AG04450 (cell line): ENCODE results near the gene KRTAP4-11. TPM values are rescaled to one million over a fixed set of nuclear protein-coding genes. Genes with fewer than 3 reads are reported as not detected.
"Not testable (repeated sequence)": the region's sequence is repeated elsewhere in the genome, so short reads cannot be mapped to it uniquely, and the experiment has no call there.

Source experiments
- CTCF ChIA-PET: fragments of 300-600, 350-600 bp; formaldehyde crosslinking; extraction: SDS; loops from one replicate; lab custom pipeline; 2022; ENCODE audit warnings: antibody characterized with exemption, inconsistent platforms; lab: Charles Lee
- POLR2A ChIA-PET: fragments of 350-600 bp; formaldehyde crosslinking; extraction: SDS; loops from one replicate; lab custom pipeline; 2021; ENCODE audit warnings: antibody characterized with exemption, inconsistent platforms; lab: Yijun Ruan, JAX
- DNase-seq: peaks from one replicate; pipeline ENCODE4 v3.0.0-alpha.2; 2011; ENCODE audit warnings: low read depth, low spot score
- H3K27ac ChIP-seq: one replicate; pipeline ENCODE4 v1.5.1; 2012; ENCODE audit warnings: low read depth, low read length, control low read depth
- H3K27me3 ChIP-seq: one replicate; pipeline ENCODE4 v1.6.0; 2012; ENCODE audit warnings: low read length; ENCODE audit not compliant: control insufficient read depth, insufficient read depth
- H3K4me3 ChIP-seq: 2 replicates; pipeline ENCODE4 v1.5.1; 2011; ENCODE audit warnings: mild to moderate bottlenecking, low read depth, low read length, control low read depth
- H3K9me3 ChIP-seq: 2 replicates; pipeline ENCODE4 v1.5.1; 2012; ENCODE audit warnings: low read length; ENCODE audit not compliant: control insufficient read depth, insufficient read depth
- polyA plus RNA-seq: library from polyadenylated mRNA; depleted of rRNA; stranded (reverse); fragments of >200 nt; gene quantifications from 2 replicates; pipeline ENCODE4 v1.2.3, GENCODE V29; 2011
- TF ChIP-seq, protein P1 (sequence below): IDR thresholded peaks from 2 replicates; pipeline ENCODE4 v1.5.1; 2011; ENCODE audit warnings: low read depth, low read length, control low read depth, inconsistent platforms

Gene KRTAP4-11
- polyA plus RNA-seq, 1 experiment = not detected

DNA sequence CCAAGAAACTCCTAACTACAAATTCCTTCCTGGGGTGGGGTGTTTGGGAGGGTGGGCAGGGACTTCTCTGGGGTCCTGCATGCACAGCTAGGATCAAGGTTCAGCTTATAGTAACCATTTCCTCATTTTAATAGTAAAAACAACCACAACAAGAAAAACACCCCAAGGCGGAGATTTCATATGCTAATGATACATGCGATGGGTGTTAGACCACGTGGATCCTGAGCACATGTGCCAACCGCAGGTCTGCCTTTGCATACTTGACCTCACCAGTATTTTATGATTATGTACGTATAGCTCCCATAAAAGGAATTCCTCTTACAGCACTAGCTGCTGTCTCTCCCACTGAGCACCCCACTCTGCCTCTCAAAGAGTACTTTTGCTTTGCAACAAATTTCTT is 1.9 kb downstream of the KRTAP4-11 start:
- TF ChIP-seq, protein P1, sequence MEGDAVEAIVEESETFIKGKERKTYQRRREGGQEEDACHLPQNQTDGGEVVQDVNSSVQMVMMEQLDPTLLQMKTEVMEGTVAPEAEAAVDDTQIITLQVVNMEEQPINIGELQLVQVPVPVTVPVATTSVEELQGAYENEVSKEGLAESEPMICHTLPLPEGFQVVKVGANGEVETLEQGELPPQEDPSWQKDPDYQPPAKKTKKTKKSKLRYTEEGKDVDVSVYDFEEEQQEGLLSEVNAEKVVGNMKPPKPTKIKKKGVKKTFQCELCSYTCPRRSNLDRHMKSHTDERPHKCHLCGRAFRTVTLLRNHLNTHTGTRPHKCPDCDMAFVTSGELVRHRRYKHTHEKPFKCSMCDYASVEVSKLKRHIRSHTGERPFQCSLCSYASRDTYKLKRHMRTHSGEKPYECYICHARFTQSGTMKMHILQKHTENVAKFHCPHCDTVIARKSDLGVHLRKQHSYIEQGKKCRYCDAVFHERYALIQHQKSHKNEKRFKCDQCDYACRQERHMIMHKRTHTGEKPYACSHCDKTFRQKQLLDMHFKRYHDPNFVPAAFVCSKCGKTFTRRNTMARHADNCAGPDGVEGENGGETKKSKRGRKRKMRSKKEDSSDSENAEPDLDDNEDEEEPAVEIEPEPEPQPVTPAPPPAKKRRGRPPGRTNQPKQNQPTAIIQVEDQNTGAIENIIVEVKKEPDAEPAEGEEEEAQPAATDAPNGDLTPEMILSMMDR = no peak
- no peaks in the 10 kb centered on the region for H3K9me3 ChIP-seq
- H3K27ac ChIP-seq = no peak overlapping the region
- ChIA-PET POLR2A (no interaction called here), CTCF (no interaction called here)
- no peak overlapping the region for H3K4me3 ChIP-seq
- no peak for DNase-seq
- no peaks in the 10 kb centered on the region for H3K27me3 ChIP-seq

DNA sequence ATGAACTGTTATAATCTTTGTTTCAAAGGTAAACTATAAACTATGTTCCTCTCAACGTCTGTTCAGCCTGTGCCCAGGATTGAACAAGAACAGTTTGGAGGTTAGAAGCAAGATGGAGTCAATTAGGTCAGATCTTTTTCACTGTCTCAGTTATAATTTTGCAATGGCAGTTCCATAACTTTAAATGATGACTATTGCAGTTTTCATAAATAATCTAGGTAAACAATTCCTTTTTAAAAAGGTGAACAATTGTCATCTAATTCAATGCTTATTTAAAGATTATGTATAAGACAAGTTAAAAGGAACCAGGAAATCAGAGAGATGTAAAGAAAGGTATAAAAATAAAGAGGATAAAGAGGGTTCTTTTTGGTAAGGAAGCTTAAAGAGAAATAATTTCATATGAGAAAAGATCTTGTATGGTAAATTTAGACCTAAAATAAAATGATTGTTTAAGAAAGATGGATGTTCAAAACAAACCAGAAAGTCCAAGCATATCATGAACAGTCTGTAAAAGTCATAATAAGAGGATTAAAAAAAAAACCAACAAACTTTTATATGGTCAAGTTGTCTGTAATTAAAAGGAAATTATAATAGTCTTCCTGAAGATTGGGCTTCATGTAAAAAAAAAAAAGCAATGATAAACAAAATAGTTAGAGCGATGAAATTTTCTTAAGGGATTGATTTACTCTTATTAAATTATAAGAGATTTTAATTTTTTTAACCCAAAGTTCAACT is 6.9 kb downstream of the KRTAP4-11 start:
- no peak for DNase-seq
- H3K9me3 ChIP-seq = no peaks in the 10 kb centered on the region
- H3K27ac ChIP-seq = no peak overlapping the region
- ChIA-PET POLR2A (no interaction called here), CTCF (no interaction called here)
- H3K27me3 ChIP-seq = no peaks in the 10 kb centered on the region
- H3K4me3 ChIP-seq = no peak overlapping the region
- TF ChIP-seq, protein P1 = no peak

DNA sequence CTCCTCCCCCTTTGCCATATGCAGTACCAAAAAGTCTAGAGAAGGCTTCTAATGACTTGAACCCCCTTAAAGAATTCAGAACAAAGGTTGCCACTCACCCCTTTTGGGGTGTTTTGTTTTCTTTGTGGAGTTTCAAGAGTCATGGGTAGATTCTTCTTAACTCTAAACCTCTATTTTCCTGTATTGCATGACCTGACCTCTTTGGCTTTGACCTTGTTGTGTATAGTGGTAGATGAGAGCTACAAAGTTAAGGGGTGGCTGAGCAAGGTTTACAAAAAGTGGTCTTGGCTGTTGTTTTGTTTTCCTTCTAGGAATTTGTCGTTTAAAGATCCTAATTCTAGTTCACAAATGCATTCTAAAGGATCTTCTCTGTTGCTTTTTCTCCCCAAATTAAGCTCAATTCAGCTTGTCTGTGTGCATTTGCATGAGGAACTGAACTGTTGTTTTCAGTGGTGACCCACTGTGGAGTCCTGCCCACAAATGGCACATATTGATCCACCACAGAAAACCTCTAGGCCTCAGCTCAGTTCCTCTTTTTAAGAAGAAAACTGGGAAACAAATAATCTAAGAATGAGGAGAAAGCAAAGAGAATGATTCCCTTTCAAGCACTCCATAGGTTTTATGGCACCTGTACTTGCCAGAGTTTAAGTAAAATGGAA is 9.3 kb downstream of the KRTAP4-11 start:
- not testable (repeated sequence) for DNase-seq, H3K4me3 ChIP-seq, H3K9me3 ChIP-seq, H3K27me3 ChIP-seq, H3K27ac ChIP-seq
- ChIA-PET CTCF (interaction anchor here (1.5 kb wide), 1 partner anchor 18 kb away, joined by 3 read pairs; no protein-coding TSS in a partner anchor), POLR2A (interaction anchor here (0.7 kb wide), 1 partner anchor 37 kb away, joined by 3 read pairs; no protein-coding TSS in a partner anchor)

DNA sequence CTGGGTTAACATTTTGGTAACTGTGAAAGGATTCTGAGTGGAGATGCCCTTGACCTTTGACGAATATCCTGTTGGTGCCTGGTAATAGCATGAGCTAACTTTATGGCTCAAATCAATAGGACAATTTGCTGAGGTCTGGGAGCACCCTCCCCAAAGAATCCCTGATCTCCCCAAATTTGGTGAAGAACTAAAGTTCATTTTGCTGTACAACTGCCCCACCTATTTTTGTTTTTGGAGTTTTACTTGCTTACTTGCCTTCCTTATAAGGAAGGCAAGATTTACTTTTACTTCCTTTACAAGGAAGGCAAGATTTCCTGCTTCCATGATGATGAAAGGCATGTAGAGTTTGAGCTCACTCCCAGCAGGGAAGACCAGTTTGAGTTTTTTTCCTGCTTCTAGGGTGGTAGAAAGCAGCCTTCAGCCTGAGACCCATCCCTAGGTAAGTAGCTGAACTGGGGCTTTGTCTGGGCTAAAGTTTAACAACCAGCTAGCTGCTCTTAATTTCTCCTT is 10.2 kb downstream of the KRTAP4-11 start:
- TF ChIP-seq, protein P1 = no peak
- Histone ChIP-seq H3K9me3 (no peaks in the 10 kb centered on the region), H3K27me3 (no peaks in the 10 kb centered on the region), H3K4me3 (no peak overlapping the region), H3K27ac (no peak overlapping the region)
- no peak for DNase-seq
- ChIA-PET POLR2A (no interaction called here), CTCF (interaction anchor here (0.7 to 1.5 kb wide), 2 partner anchors 17 to 540 kb away, joined by 3 to 4 read pairs; no protein-coding TSS in a partner anchor)

DNA sequence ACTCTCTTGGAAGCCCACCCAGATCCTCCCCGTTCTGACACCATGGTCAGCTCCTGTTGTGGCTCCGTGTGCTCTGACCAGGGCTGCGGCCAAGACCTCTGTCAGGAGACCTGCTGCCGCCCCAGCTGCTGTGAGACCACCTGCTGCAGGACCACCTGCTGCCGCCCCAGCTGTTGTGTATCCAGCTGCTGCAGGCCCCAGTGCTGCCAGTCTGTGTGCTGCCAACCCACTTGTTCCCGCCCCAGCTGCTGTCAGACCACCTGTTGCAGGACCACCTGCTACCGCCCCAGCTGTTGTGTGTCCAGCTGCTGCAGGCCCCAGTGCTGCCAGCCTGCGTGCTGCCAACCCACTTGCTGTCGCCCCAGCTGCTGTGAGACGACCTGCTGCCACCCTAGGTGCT is 12.8 kb downstream of the KRTAP4-11 start, which contains the start of gene KRTAP4-9:
Gene KRTAP4-9 (plus strand): TSS at position 43 of the 400 bp plus-strand sequence. CDS start 0 bp downstream, at position 43.
- H3K9me3 ChIP-seq, H3K27ac ChIP-seq, DNase-seq, H3K27me3 ChIP-seq, POLR2A ChIA-PET, CTCF ChIA-PET, H3K4me3 ChIP-seq: not testable (repeated sequence)

DNA sequence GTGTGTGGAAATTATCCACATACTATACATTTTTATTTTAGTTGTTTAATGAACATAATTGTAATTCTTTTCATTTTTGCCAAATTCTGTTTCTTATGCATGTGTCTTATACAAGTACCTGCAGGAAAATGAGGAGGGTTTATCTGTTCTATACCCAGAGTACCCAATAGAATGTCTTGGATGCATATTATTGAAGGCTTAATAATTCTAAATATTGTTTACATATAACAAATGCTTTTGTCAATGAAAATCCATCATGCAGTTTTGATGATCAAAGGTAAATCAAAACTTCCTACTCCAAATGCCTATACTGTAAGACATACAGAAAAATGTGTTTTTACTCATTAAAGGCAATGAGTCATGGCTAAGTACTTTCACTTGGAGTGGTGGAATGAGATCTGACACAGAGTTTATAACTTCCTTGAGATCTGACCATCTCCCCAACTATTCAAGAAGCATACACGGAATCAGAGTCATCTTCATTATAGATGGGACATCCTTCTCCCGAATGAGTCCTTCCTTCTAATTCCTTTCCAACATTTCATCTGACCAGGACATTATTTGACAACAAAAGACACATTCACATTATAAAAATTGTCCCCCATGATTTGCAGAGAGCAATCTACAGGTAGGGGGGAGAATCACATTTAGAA is 13.7 kb downstream of the KRTAP4-11 start:
- DNase-seq = peak; percentile 23
- POLR2A ChIA-PET, H3K27me3 ChIP-seq, H3K4me3 ChIP-seq, H3K27ac ChIP-seq, H3K9me3 ChIP-seq: not testable (repeated sequence)
- CTCF ChIA-PET = interaction anchor here (0.6 kb wide), 1 partner anchor 544 kb away, joined by 3 read pairs; no protein-coding TSS in a partner anchor
